Tibial artery (tissue), 4 donors: ENCODE results near the gene SLC26A8.

Experiments used
- DNase-seq, 2 donors: peaks; one replicate each; pipeline ENCODE4 v3.0.0-alpha.2; 2019
- H3K27ac ChIP-seq, 2 donors: fragments of 200-600 bp; sonication (generic) in 1 of 2; 1 replicate in 1 of 2; 2 replicates in 1 of 2; pipeline ENCODE4 v1.5.1; 2018 to 2019; ENCODE audit warnings: mild to moderate bottlenecking in 1 of 2
- H3K27me3 ChIP-seq, 2 donors: fragments of 200-600 bp; sonication (generic) in 1 of 2; one replicate each; pipeline versions ENCODE4 v1.5.1 to v1.6.0; 2016 to 2019
- H3K36me3 ChIP-seq, 3 donors: fragments of 200-600 bp; sonication (generic) in 2 of 3; one replicate each; pipeline ENCODE4 v1.5.1; 2016 to 2019; ENCODE audit warnings: mild to moderate bottlenecking in 2 of 3
- H3K4me1 ChIP-seq, 4 donors: fragments of 200-600 bp; sonication (generic) in 2 of 4; 1 replicate in 3 of 4; 2 replicates in 1 of 4; pipeline ENCODE4 v1.5.1; 2016 to 2019
- H3K4me3 ChIP-seq, 2 donors: fragments of 200-600 bp; sonication (generic) in 1 of 2; 1 replicate in 1 of 2; 2 replicates in 1 of 2; pipeline ENCODE4 v1.5.1; 2018 to 2019; ENCODE audit warnings: mild to moderate bottlenecking in 2 of 2
- H3K9me3 ChIP-seq, 3 donors: fragments of 200-600 bp; sonication (generic) in 1 of 3; one replicate each; pipeline ENCODE4 v1.5.1; 2016 to 2019
- CTCF ChIP-seq, 2 experiments: fragments of 200-600 bp in 1 of 2; fragments of 450-650 bp in 1 of 2; IDR thresholded peaks; one replicate each; pipeline ENCODE4 v1.5.1; 2017 to 2019; ENCODE audit warnings: antibody characterized with exemption in 2 of 2, mild to moderate bottlenecking in 1 of 2, moderate library complexity in 1 of 2
- intact Hi-C: fragments of 100-400 bp; cut with DNase I; formaldehyde crosslinking; loops from one replicate; pipeline ENCODE4 v1.15.0; 2023; ENCODE audit warnings: low total_unique reads

The SLC26A8 gene

GRCh38 chr6:35968821-35969220 lies 55.6 kb downstream of the SLC26A8 start:
- H3K27me3 ChIP-seq: no peaks in the 10 kb centered on the region
- intact Hi-C loops: no loop called here
- no peak overlapping the region for H3K4me3 ChIP-seq
- peaks cover 0 to 8% (median 0%) of the 10 kb centered on the region in 4 donors for H3K4me1 ChIP-seq
- no peak overlapping the region for H3K27ac ChIP-seq
- no peak for TF ChIP-seq CTCF (IDR thresholded peaks at IDR 0.05)
- no peaks in the 10 kb centered on the region for H3K9me3 ChIP-seq
- H3K36me3 ChIP-seq: no peaks in the 10 kb centered on the region
- no peak for DNase-seq

GRCh38 chr6:35967076-35967774 lies 57.2 kb downstream of the SLC26A8 start:
- no peak for TF ChIP-seq CTCF (IDR thresholded peaks at IDR 0.05)
- intact Hi-C loops: no loop called here
- Histone ChIP-seq H3K36me3 (no peaks in the 10 kb centered on the region), H3K9me3 (no peaks in the 10 kb centered on the region), H3K27me3 (no peaks in the 10 kb centered on the region), H3K4me1 (peaks cover 0 to 1% (median 0%) of the 10 kb centered on the region in 4 donors), H3K4me3 (no peak overlapping the region), H3K27ac (no peak overlapping the region)
- DNase-seq: no peak

GRCh38 chr6:35962779-35963560 lies 61.5 kb downstream of the SLC26A8 start:
- no peak overlapping the region for H3K27ac ChIP-seq
- intact Hi-C loops: no loop called here
- no peaks in the 10 kb centered on the region for H3K4me1 ChIP-seq

GRCh38 chr6:35960187-35960586 lies 64.3 kb downstream of the SLC26A8 start:
- intact Hi-C loops: no loop called here
- Histone ChIP-seq H3K27ac (no peak overlapping the region), H3K4me1 (no peaks in the 10 kb centered on the region), H3K9me3 (no peaks in the 10 kb centered on the region), H3K36me3 (no peaks in the 10 kb centered on the region), H3K27me3 (peaks cover 0 to 13% of the 10 kb centered on the region in 2 donors), H3K4me3 (no peak overlapping the region)
- DNase-seq: no peak
- no peak for TF ChIP-seq CTCF (IDR thresholded peaks at IDR 0.05)

More at GRCh38 chr6:35962779-35963560, 61.5 kb downstream of the SLC26A8 start:
- Histone ChIP-seq H3K36me3 (no peaks in the 10 kb centered on the region), H3K4me3 (no peak overlapping the region), H3K9me3 (no peaks in the 10 kb centered on the region), H3K27me3 (peaks cover 0 to 13% of the 10 kb centered on the region in 2 donors)
- no peak for DNase-seq
- TF ChIP-seq CTCF (IDR thresholded peaks at IDR 0.05): no peak

- no peak for TF ChIP-seq CTCF (IDR thresholded peaks at IDR 0.05)
- no peak for DNase-seq
- H3K4me1 ChIP-seq: no peaks in the 10 kb centered on the region
- H3K27me3 ChIP-seq: peaks cover 0 to 6% of the 10 kb centered on the region in 2 donors
- H3K36me3 ChIP-seq: no peaks in the 10 kb centered on the region
- H3K4me3 ChIP-seq: no peak overlapping the region
- no peak overlapping the region for H3K27ac ChIP-seq
- intact Hi-C loops: no loop called here
- H3K9me3 ChIP-seq: no peaks in the 10 kb centered on the region
Measured at GRCh38 chr6:35955970-35956369, 68.5 kb downstream of the SLC26A8 start.
